Prostate gland (tissue), 2 donors: ENCODE data around the gene ITPR2.

Experiments
- POLR2A ChIP-seq: fragments of 450-650 bp; IDR thresholded peaks from one replicate; pipeline ENCODE4 v1.6.1; 2016; ENCODE audit warnings: antibody characterized with exemption, mild to moderate bottlenecking
- TF ChIP-seq, protein P1 (sequence below), 4 experiments: fragments of 200-600 bp in 2 of 4; fragments of 450-650 bp in 2 of 4; sonication (generic) in 2 of 4; IDR thresholded peaks; 1 replicate in 3 of 4; 2 replicates in 1 of 4; pipeline ENCODE4 v1.5.1; 2016 to 2019; ENCODE audit warnings: antibody characterized with exemption in 4 of 4, mild to moderate bottlenecking in 2 of 4, moderate library complexity in 2 of 4

DNA sequence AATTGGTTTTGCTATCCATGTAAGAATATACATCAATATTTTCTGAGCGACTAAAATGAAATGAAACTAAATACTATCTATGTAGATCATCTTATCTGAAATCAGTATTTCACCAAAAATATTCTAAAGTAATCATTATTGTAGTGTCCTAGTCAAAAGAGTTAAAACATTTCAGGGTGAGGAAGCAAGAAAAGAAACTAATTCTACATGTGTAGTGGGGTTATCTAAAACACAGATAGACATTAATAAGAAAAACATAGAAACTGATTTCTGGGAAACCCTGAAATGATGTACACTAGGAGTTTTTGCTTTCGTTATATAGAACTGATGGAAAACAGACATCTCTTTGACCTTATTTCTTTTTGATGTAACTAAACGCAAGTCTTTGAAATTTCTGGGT is 379.7 kb downstream of the ITPR2 start:
- TF ChIP-seq, protein P1, sequence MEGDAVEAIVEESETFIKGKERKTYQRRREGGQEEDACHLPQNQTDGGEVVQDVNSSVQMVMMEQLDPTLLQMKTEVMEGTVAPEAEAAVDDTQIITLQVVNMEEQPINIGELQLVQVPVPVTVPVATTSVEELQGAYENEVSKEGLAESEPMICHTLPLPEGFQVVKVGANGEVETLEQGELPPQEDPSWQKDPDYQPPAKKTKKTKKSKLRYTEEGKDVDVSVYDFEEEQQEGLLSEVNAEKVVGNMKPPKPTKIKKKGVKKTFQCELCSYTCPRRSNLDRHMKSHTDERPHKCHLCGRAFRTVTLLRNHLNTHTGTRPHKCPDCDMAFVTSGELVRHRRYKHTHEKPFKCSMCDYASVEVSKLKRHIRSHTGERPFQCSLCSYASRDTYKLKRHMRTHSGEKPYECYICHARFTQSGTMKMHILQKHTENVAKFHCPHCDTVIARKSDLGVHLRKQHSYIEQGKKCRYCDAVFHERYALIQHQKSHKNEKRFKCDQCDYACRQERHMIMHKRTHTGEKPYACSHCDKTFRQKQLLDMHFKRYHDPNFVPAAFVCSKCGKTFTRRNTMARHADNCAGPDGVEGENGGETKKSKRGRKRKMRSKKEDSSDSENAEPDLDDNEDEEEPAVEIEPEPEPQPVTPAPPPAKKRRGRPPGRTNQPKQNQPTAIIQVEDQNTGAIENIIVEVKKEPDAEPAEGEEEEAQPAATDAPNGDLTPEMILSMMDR (IDR thresholded peaks at IDR 0.05) = no peak
- TF ChIP-seq POLR2A = no peak
